GM19324 (cell line): Measurements from ENCODE around the gene ARHGAP25.
A peak's percentile ranks its signal among the peaks of the same experiment; 100 is the strongest.

ENCODE experiments used
- ATAC-seq: cut with Tn5 transposase; IDR thresholded peaks from one replicate; pipeline ENCODE4 v1.9.1; 2021; ENCODE audit warnings: mild to moderate bottlenecking, moderate library complexity; ENCODE audit not compliant: unreplicated experiment, low FRiP score

The ARHGAP25 gene

GRCh38 chr2:68764041-68764805, 29.6 kb downstream of the ARHGAP25 start:
- ATAC-seq = no peak

- no peak for ATAC-seq
These were observed 30.2 kb downstream of the ARHGAP25 start for GRCh38 chr2:68764806-68765311.

- peak; percentile 10 for ATAC-seq
These were observed 31.2 kb downstream of the ARHGAP25 start for GRCh38 chr2:68765739-68766375.

- ATAC-seq = peak; percentile 47
These were observed 31.8 kb downstream of the ARHGAP25 start for GRCh38 chr2:68766376-68766845.

- peak; percentile 39 for ATAC-seq
These were observed 32.7 kb downstream of the ARHGAP25 start for GRCh38 chr2:68767031-68767961.

- no peak for ATAC-seq
These were observed 33.4 kb downstream of the ARHGAP25 start for GRCh38 chr2:68767996-68768395.

GRCh38 chr2:68768461-68768860, 33.9 kb downstream of the ARHGAP25 start:
- ATAC-seq = no peak

GRCh38 chr2:68768951-68769350, 34.3 kb downstream of the ARHGAP25 start:
- no peak for ATAC-seq

GRCh38 chr2:68769586-68770270, 35.1 kb downstream of the ARHGAP25 start:
- no peak for ATAC-seq

- ATAC-seq = no peak
These were observed 35.9 kb downstream of the ARHGAP25 start for GRCh38 chr2:68770271-68771111.

- ATAC-seq = no peak
These were observed 36.7 kb downstream of the ARHGAP25 start for GRCh38 chr2:68771211-68771751.

GRCh38 chr2:68772109-68772508, 37.5 kb downstream of the ARHGAP25 start:
- no peak for ATAC-seq

GRCh38 chr2:68774569-68775271, 40.1 kb downstream of the ARHGAP25 start:
- peak; percentile 87 for ATAC-seq

- no peak for ATAC-seq
These were observed 40.7 kb downstream of the ARHGAP25 start for GRCh38 chr2:68775272-68775842.

- ATAC-seq = no peak
These were observed 41.5 kb downstream of the ARHGAP25 start for GRCh38 chr2:68776124-68776523.

- no peak for ATAC-seq
These were observed 45.0 kb downstream of the ARHGAP25 start for GRCh38 chr2:68779595-68779994.

- ATAC-seq = no peak
These were observed 49.6 kb downstream of the ARHGAP25 start for GRCh38 chr2:68784188-68784587.

GRCh38 chr2:68784915-68785314, 50.3 kb downstream of the ARHGAP25 start:
- ATAC-seq = no peak
